Prostate gland (tissue), 2 donors: ENCODE results near the gene AKAP7. TPM values are rescaled to one million over a fixed set of nuclear protein-coding genes. Genes with fewer than 3 reads are reported as not detected.
"Not testable (repeated sequence)": the region's sequence is repeated elsewhere in the genome, so short reads cannot be mapped to it uniquely, and the experiment has no call there.

Experiments
- DNase-seq: peaks from one replicate; pipeline ENCODE4 v3.0.0-alpha.2; 2019; ENCODE audit warnings: low spot score
- H3K27ac ChIP-seq, 2 donors: fragments of 200-600 bp; sonication (generic); 2 replicates each; pipeline ENCODE4 v1.5.1; 2017 to 2019
- H3K27me3 ChIP-seq: fragments of 200-600 bp; sonication (generic); replicated peaks from 2 replicates; pipeline ENCODE4 v1.5.1; 2019; ENCODE audit not compliant: insufficient read depth
- H3K36me3 ChIP-seq, 2 donors: fragments of 200-600 bp; sonication (generic); 1 replicate in 1 of 2; 2 replicates in 1 of 2; pipeline versions ENCODE4 v1.5.1 to v1.8.1; 2017 to 2019
- H3K4me1 ChIP-seq: fragments of 200-600 bp; sonication (generic); replicated peaks from 2 replicates; pipeline ENCODE4 v1.5.1; 2019
- H3K4me3 ChIP-seq, 2 donors: fragments of 200-600 bp; sonication (generic); 2 replicates each; pipeline ENCODE4 v1.5.1; 2017 to 2019
- H3K9me3 ChIP-seq: fragments of 200-600 bp; sonication (generic); 2 replicates; pipeline ENCODE4 v1.5.1; 2017
- CTCF ChIP-seq, 4 experiments: fragments of 200-600 bp in 2 of 4; fragments of 450-650 bp in 2 of 4; sonication (generic) in 2 of 4; IDR thresholded peaks; 1 replicate in 3 of 4; 2 replicates in 1 of 4; pipeline ENCODE4 v1.5.1; 2016 to 2019; ENCODE audit warnings: antibody characterized with exemption in 4 of 4, mild to moderate bottlenecking in 2 of 4, moderate library complexity in 2 of 4
- POLR2A ChIP-seq: fragments of 450-650 bp; IDR thresholded peaks from one replicate; pipeline ENCODE4 v1.6.1; 2016; ENCODE audit warnings: antibody characterized with exemption, mild to moderate bottlenecking
- POLR2AphosphoS5 ChIP-seq: sonication (generic); formaldehyde crosslinking; IDR thresholded peaks from one replicate; pipeline ENCODE4 v1.6.1; 2017; ENCODE audit warnings: antibody characterized with exemption
- WGBS: methylation state at CpG from one replicate; pipeline ENCODE4 v1.1.5; 2018; 5-methylcytosine and 5-hydroxymethylcytosine counted together
- intact Hi-C: fragments of 100-400 bp; cut with DNase I; formaldehyde crosslinking; loops from one replicate; pipeline ENCODE4 v1.14.2; 2022
- total RNA-seq, 2 donors: library from RNA; depleted of rRNA; stranded (reverse); fragments of >200 nt; gene quantifications; one replicate each; pipeline ENCODE4 v1.1.0, GENCODE V29; 2016

The AKAP7 gene
- 10 to 100 TPM; 23.7 to 34.3 TPM for total RNA-seq

GRCh38 chr6:131135244-131136020 is at the start of gene AKAP7:
Gene AKAP7 (plus strand): TSS chr6:131135467. CDS start chr6:131135764, 297 bp downstream.
- no peak for TF ChIP-seq CTCF (IDR thresholded peaks at IDR 0.05)
- peak; percentile 30 for TF ChIP-seq POLR2AphosphoS5
- peak; percentile 19 for TF ChIP-seq POLR2A
- intact Hi-C loops, result loop anchor here (2.0 kb wide), 1 partner anchor 73 kb away; the partner anchor contains the start of gene EPB41L2
- WGBS, result under 1% methylated on average over 60 of the region's 99 CpGs

GRCh38 chr6:131090339-131090738 is 44.9 kb upstream of the AKAP7 start:
- DNase-seq, H3K27ac ChIP-seq, H3K4me3 ChIP-seq, H3K9me3 ChIP-seq, H3K4me1 ChIP-seq, H3K36me3 ChIP-seq, intact Hi-C loops, H3K27me3 ChIP-seq: not testable (repeated sequence)
- WGBS, result 90% methylated on average over 3 of the region's 3 CpGs

More at GRCh38 chr6:131135244-131136020, at the start of gene AKAP7:
- DNase-seq, result peak; percentile 53
- Histone ChIP-seq H3K27me3 (no peaks in the 10 kb centered on the region), H3K9me3 (no peaks in the 10 kb centered on the region), H3K27ac (peak within 1 kb of the TSS; percentile 87 to 92), H3K4me3 (peak within 1 kb of the TSS; percentile 65 to 74), H3K36me3 (no peaks in the 10 kb centered on the region), H3K4me1 (no peaks in the 10 kb centered on the region)

- H3K4me1 ChIP-seq, H3K4me3 ChIP-seq, intact Hi-C loops, H3K27ac ChIP-seq, DNase-seq, H3K36me3 ChIP-seq, H3K9me3 ChIP-seq, H3K27me3 ChIP-seq: not testable (repeated sequence)
- 94% methylated on average over 7 of the region's 7 CpGs for WGBS
These were observed 43.3 kb upstream of the AKAP7 start for GRCh38 chr6:131091944-131092343.

GRCh38 chr6:131093334-131093733 is 41.9 kb upstream of the AKAP7 start:
- DNase-seq, result no peak
- Histone ChIP-seq H3K27me3 (peaks cover 3% of the 10 kb centered on the region), H3K27ac (no peak overlapping the region), H3K36me3 (no peaks in the 10 kb centered on the region), H3K4me3 (no peak overlapping the region), H3K9me3 (no peaks in the 10 kb centered on the region), H3K4me1 (no peaks in the 10 kb centered on the region)
- 94% methylated on average over 1 of the region's 1 CpG for WGBS
- intact Hi-C loops, result no loop called here
- TF ChIP-seq CTCF (IDR thresholded peaks at IDR 0.05) (no peak), POLR2AphosphoS5 (no peak), POLR2A (no peak)

- 64% methylated on average over 3 of the region's 3 CpGs for WGBS
- no peak overlapping the region for H3K27ac ChIP-seq
- H3K9me3 ChIP-seq, result no peaks in the 10 kb centered on the region
- H3K4me1 ChIP-seq, result no peaks in the 10 kb centered on the region
- H3K27me3 ChIP-seq, result peaks cover 3% of the 10 kb centered on the region
- intact Hi-C loops, result no loop called here
- no peak for DNase-seq
- H3K4me3 ChIP-seq, result no peak overlapping the region
- H3K36me3 ChIP-seq, result no peaks in the 10 kb centered on the region
- no peak for TF ChIP-seq POLR2AphosphoS5
- TF ChIP-seq POLR2A, result no peak
- TF ChIP-seq CTCF (IDR thresholded peaks at IDR 0.05), result no peak
These were observed 38.5 kb upstream of the AKAP7 start for GRCh38 chr6:131096786-131097185.
